ENCODE data around the gene HNRNPA1. TPM values are rescaled to one million over a fixed set of nuclear protein-coding genes. Genes with fewer than 3 reads are reported as not detected.
"Not testable (repeated sequence)": the region's sequence is repeated elsewhere in the genome, so short reads cannot be mapped to it uniquely, and the experiment has no call there.

The HNRNPA1 gene
- total RNA-seq, 1 donor from 2014 or later = 598 TPM

- Histone ChIP-seq H3K4me1 (peaks cover 56% of the 10 kb centered on the region), H3K27me3 (ENCODE audit: low read depth) (no peaks in the 10 kb centered on the region), H3K36me3 (no peaks in the 10 kb centered on the region), H3K9me3 (no peaks in the 10 kb centered on the region), H3K27ac (peak overlapping the region; percentile 59), H3K4me3 (peak overlapping the region; percentile 20)
- intact Hi-C loops (cut with DNase I) = no loop called here
- ATAC-seq (peak; percentile 85 to 90), DNase-seq (peak; percentile 94)
- TF ChIP-seq CTCF (IDR thresholded peaks at IDR 0.05) = no peak
Measured at GRCh38 chr12:54304187-54304810, 23.8 kb downstream of the HNRNPA1 start.

GRCh38 chr12:54306925-54307741 is 26.6 kb downstream of the HNRNPA1 start:
- no peaks in the 10 kb centered on the region for H3K9me3 ChIP-seq
- H3K4me1 ChIP-seq = peaks cover 40% of the 10 kb centered on the region
- peak; percentile 96 for DNase-seq
- intact Hi-C loops (cut with DNase I) = no loop called here
- no peak for TF ChIP-seq CTCF (IDR thresholded peaks at IDR 0.05)
- ATAC-seq = peak; percentile 92 to 95
- peak overlapping the region; percentile 34 for H3K27ac ChIP-seq
- no peak overlapping the region for H3K4me3 ChIP-seq
- H3K27me3 ChIP-seq (ENCODE audit: low read depth) = no peaks in the 10 kb centered on the region
- H3K36me3 ChIP-seq = no peaks in the 10 kb centered on the region

GRCh38 chr12:54311051-54311450 is 30.5 kb downstream of the HNRNPA1 start:
- H3K27me3 ChIP-seq (ENCODE audit: low read depth) = no peaks in the 10 kb centered on the region
- H3K4me1 ChIP-seq = peaks cover 17% of the 10 kb centered on the region
- no peaks in the 10 kb centered on the region for H3K9me3 ChIP-seq
- DNase-seq (no peak), ATAC-seq (no peak)
- intact Hi-C loops (cut with DNase I) = no loop called here
- no peak overlapping the region for H3K4me3 ChIP-seq
- H3K27ac ChIP-seq = no peak overlapping the region
- TF ChIP-seq CTCF (IDR thresholded peaks at IDR 0.05) = no peak
- no peaks in the 10 kb centered on the region for H3K36me3 ChIP-seq

GRCh38 chr12:54312309-54312708 is 31.8 kb downstream of the HNRNPA1 start:
- DNase-seq; H3K4me3 ChIP-seq; H3K27me3 ChIP-seq (ENCODE audit: low read depth); H3K27ac ChIP-seq; H3K36me3 ChIP-seq; intact Hi-C loops (cut with DNase I); H3K9me3 ChIP-seq; H3K4me1 ChIP-seq; ATAC-seq: not testable (repeated sequence)

GRCh38 chr12:54321363-54321762 is 40.8 kb downstream of the HNRNPA1 start:
- DNase-seq = no peak
- Histone ChIP-seq H3K4me1 (peaks cover 14% of the 10 kb centered on the region), H3K27me3 (ENCODE audit: low read depth) (no peaks in the 10 kb centered on the region), H3K9me3 (no peaks in the 10 kb centered on the region), H3K4me3 (no peak overlapping the region), H3K27ac (no peak overlapping the region), H3K36me3 (no peaks in the 10 kb centered on the region)
- TF ChIP-seq CTCF (IDR thresholded peaks at IDR 0.05) = no peak
- no peak for ATAC-seq
- intact Hi-C loops (cut with DNase I) = no loop called here

All from lower lobe of right lung (tissue), 2 donors.